ENCODE data around the gene CHRNB4.

Gene CHRNB4

GRCh38 chr15:78682693-78683410 lies 41.8 kb upstream of the CHRNB4 start:
- Histone ChIP-seq H3K27me3 (replicated peaks; ENCODE audit: control insufficient read depth, insufficient read depth, low read length) (no peaks in the 10 kb centered on the region), H3K36me3 (ENCODE audit: control insufficient read depth, insufficient read depth, low read length) (no peaks in the 10 kb centered on the region), H3K4me3 (replicated peaks; ENCODE audit: low read depth, low read length) (no peak overlapping the region)
- TF ChIP-seq CTCF (IDR thresholded peaks at IDR 0.05; ENCODE audit: insufficient read depth, low read length, poor library complexity, severe bottlenecking) = no peak
- DNase-seq (ENCODE audit: extremely low read depth, insufficient read length) = no peak

GRCh38 chr15:78682004-78682651 lies 41.1 kb upstream of the CHRNB4 start:
- TF ChIP-seq CTCF (IDR thresholded peaks at IDR 0.05; ENCODE audit: insufficient read depth, low read length, poor library complexity, severe bottlenecking) = no peak
- DNase-seq (ENCODE audit: extremely low read depth, insufficient read length) = no peak
- Histone ChIP-seq H3K36me3 (ENCODE audit: control insufficient read depth, insufficient read depth, low read length) (no peaks in the 10 kb centered on the region), H3K27me3 (replicated peaks; ENCODE audit: control insufficient read depth, insufficient read depth, low read length) (no peaks in the 10 kb centered on the region), H3K4me3 (replicated peaks; ENCODE audit: low read depth, low read length) (no peak overlapping the region)

- no peak for TF ChIP-seq CTCF (IDR thresholded peaks at IDR 0.05; ENCODE audit: insufficient read depth, low read length, poor library complexity, severe bottlenecking)
- no peak for DNase-seq (ENCODE audit: extremely low read depth, insufficient read length)
- Histone ChIP-seq H3K4me3 (replicated peaks; ENCODE audit: low read depth, low read length) (no peak overlapping the region), H3K36me3 (ENCODE audit: control insufficient read depth, insufficient read depth, low read length) (no peaks in the 10 kb centered on the region), H3K27me3 (replicated peaks; ENCODE audit: control insufficient read depth, insufficient read depth, low read length) (no peaks in the 10 kb centered on the region)
Measured at GRCh38 chr15:78681281-78682003, 40.4 kb upstream of the CHRNB4 start.

GRCh38 chr15:78680431-78681075 lies 39.5 kb upstream of the CHRNB4 start:
- H3K36me3 ChIP-seq (ENCODE audit: control insufficient read depth, insufficient read depth, low read length) = no peaks in the 10 kb centered on the region
- no peaks in the 10 kb centered on the region for H3K27me3 ChIP-seq (replicated peaks; ENCODE audit: control insufficient read depth, insufficient read depth, low read length)
- H3K4me3 ChIP-seq (replicated peaks; ENCODE audit: low read depth, low read length) = no peak overlapping the region
- no peak for DNase-seq (ENCODE audit: extremely low read depth, insufficient read length)
- TF ChIP-seq CTCF (IDR thresholded peaks at IDR 0.05; ENCODE audit: insufficient read depth, low read length, poor library complexity, severe bottlenecking) = no peak

- peak; percentile 16 for DNase-seq (ENCODE audit: extremely low read depth, insufficient read length)
- H3K27me3 ChIP-seq (replicated peaks; ENCODE audit: control insufficient read depth, insufficient read depth, low read length) = no peaks in the 10 kb centered on the region
- no peak overlapping the region for H3K4me3 ChIP-seq (replicated peaks; ENCODE audit: low read depth, low read length)
- TF ChIP-seq CTCF (IDR thresholded peaks at IDR 0.05; ENCODE audit: insufficient read depth, low read length, poor library complexity, severe bottlenecking) = no peak
- no peaks in the 10 kb centered on the region for H3K36me3 ChIP-seq (ENCODE audit: control insufficient read depth, insufficient read depth, low read length)
Measured at GRCh38 chr15:78679089-78679511, 38.1 kb upstream of the CHRNB4 start.
